Vagina (tissue), 2 donors: ENCODE data around the gene RUVBL1. TPM values are rescaled to one million over a fixed set of nuclear protein-coding genes. Genes with fewer than 3 reads are reported as not detected.

Source experiments
- DNase-seq, 2 donors: peaks; one replicate each; pipeline ENCODE4 v3.0.0-alpha.2; 2017; ENCODE audit errors: extremely low spot score in 2 of 2
- H3K27ac ChIP-seq: fragments of 200-600 bp; sonication (generic); one replicate; pipeline ENCODE4 v1.5.1; 2019
- H3K27me3 ChIP-seq: fragments of 200-600 bp; sonication (generic); one replicate; pipeline ENCODE4 v1.5.1; 2019
- H3K36me3 ChIP-seq, 2 donors: fragments of 200-600 bp; sonication (generic); one replicate each; pipeline ENCODE4 v1.5.1; 2017 to 2019
- H3K4me1 ChIP-seq: fragments of 200-600 bp; sonication (generic); one replicate; pipeline ENCODE4 v1.5.1; 2019
- H3K4me3 ChIP-seq, 2 donors: fragments of 200-600 bp; sonication (generic); 1 replicate in 1 of 2; 2 replicates in 1 of 2; pipeline ENCODE4 v1.5.1; 2016 to 2019
- H3K9me3 ChIP-seq: fragments of 200-600 bp; sonication (generic); one replicate; pipeline ENCODE4 v1.5.1; 2019
- CTCF ChIP-seq, 3 experiments: fragments of 450-650 bp in 2 of 3; fragments of 200-600 bp in 1 of 3; sonication (generic) in 1 of 3; IDR thresholded peaks; one replicate each; pipeline ENCODE4 v1.5.1; 2017 to 2019; ENCODE audit warnings: antibody characterized with exemption in 3 of 3, mild to moderate bottlenecking in 2 of 3, moderate library complexity in 2 of 3
- POLR2A ChIP-seq, 2 donors: fragments of 450-650 bp; IDR thresholded peaks; one replicate each; pipeline ENCODE4 v1.6.1; 2017; ENCODE audit warnings: antibody characterized with exemption in 2 of 2, mild to moderate bottlenecking in 2 of 2, moderate library complexity in 2 of 2
- POLR2AphosphoS5 ChIP-seq, 2 donors: sonication (generic); formaldehyde crosslinking; IDR thresholded peaks; one replicate each; pipeline ENCODE4 v1.9.0; 2017; ENCODE audit warnings: antibody characterized with exemption in 2 of 2, mild to moderate bottlenecking in 2 of 2, low read depth in 1 of 2; ENCODE audit not compliant: insufficient read depth in 1 of 2
- intact Hi-C: fragments of 100-400 bp; cut with DNase I; formaldehyde crosslinking; loops from one replicate; pipeline ENCODE4 v1.15.1; 2023
- total RNA-seq: library from RNA; depleted of rRNA; stranded (reverse); fragments of >200 nt; gene quantifications from one replicate; pipeline ENCODE4 v1.2.3, GENCODE V29; 2016

Gene RUVBL1
- total RNA-seq, 1 donor from 2014 or later, result 26.0 TPM

GRCh38 chr3:128167973-128168674, 44.5 kb upstream of the RUVBL1 start:
- intact Hi-C loops, result no loop called here
- H3K9me3 ChIP-seq, result no peaks in the 10 kb centered on the region
- no peak for DNase-seq
- TF ChIP-seq POLR2A (IDR thresholded peaks at IDR 0.05), result no peak
- no peak for TF ChIP-seq POLR2AphosphoS5 (IDR thresholded peaks at IDR 0.05; ENCODE audit: insufficient read depth in 1 of 2, low read depth in 1 of 2)
- TF ChIP-seq CTCF (IDR thresholded peaks at IDR 0.05), result no peak
- H3K27ac ChIP-seq, result no peak overlapping the region
- no peaks in the 10 kb centered on the region for H3K36me3 ChIP-seq
- no peaks in the 10 kb centered on the region for H3K27me3 ChIP-seq
- no peaks in the 10 kb centered on the region for H3K4me1 ChIP-seq
- H3K4me3 ChIP-seq, result no peak overlapping the region

- Histone ChIP-seq H3K4me3 (no peak overlapping the region), H3K4me1 (no peaks in the 10 kb centered on the region), H3K36me3 (no peaks in the 10 kb centered on the region), H3K27ac (no peak overlapping the region), H3K27me3 (no peaks in the 10 kb centered on the region), H3K9me3 (no peaks in the 10 kb centered on the region)
- no peak for DNase-seq
- intact Hi-C loops, result no loop called here
- TF ChIP-seq POLR2AphosphoS5 (IDR thresholded peaks at IDR 0.05; ENCODE audit: insufficient read depth in 1 of 2, low read depth in 1 of 2) (no peak), POLR2A (IDR thresholded peaks at IDR 0.05) (no peak), CTCF (IDR thresholded peaks at IDR 0.05) (no peak)
Observed at GRCh38 chr3:128167646-128167972, 44.0 kb upstream of the RUVBL1 start.

GRCh38 chr3:128166971-128167453, 43.4 kb upstream of the RUVBL1 start:
- Histone ChIP-seq H3K4me3 (no peak overlapping the region), H3K4me1 (no peaks in the 10 kb centered on the region), H3K27me3 (no peaks in the 10 kb centered on the region), H3K27ac (no peak overlapping the region), H3K36me3 (no peaks in the 10 kb centered on the region), H3K9me3 (no peaks in the 10 kb centered on the region)
- TF ChIP-seq POLR2AphosphoS5 (IDR thresholded peaks at IDR 0.05; ENCODE audit: insufficient read depth in 1 of 2, low read depth in 1 of 2), result no peak
- no peak for TF ChIP-seq CTCF (IDR thresholded peaks at IDR 0.05)
- TF ChIP-seq POLR2A (IDR thresholded peaks at IDR 0.05), result no peak
- intact Hi-C loops, result no loop called here
- DNase-seq, result no peak

- no peak for DNase-seq
- Histone ChIP-seq H3K4me1 (no peaks in the 10 kb centered on the region), H3K9me3 (no peaks in the 10 kb centered on the region), H3K4me3 (no peak overlapping the region), H3K27me3 (no peaks in the 10 kb centered on the region), H3K27ac (no peak overlapping the region), H3K36me3 (no peaks in the 10 kb centered on the region)
- TF ChIP-seq CTCF (IDR thresholded peaks at IDR 0.05) (no peak), POLR2AphosphoS5 (IDR thresholded peaks at IDR 0.05; ENCODE audit: insufficient read depth in 1 of 2, low read depth in 1 of 2) (no peak), POLR2A (IDR thresholded peaks at IDR 0.05) (no peak)
- intact Hi-C loops, result no loop called here
Observed at GRCh38 chr3:128163432-128163831, 39.8 kb upstream of the RUVBL1 start.

GRCh38 chr3:128160661-128161060, 37.0 kb upstream of the RUVBL1 start:
- H3K27me3 ChIP-seq, result no peaks in the 10 kb centered on the region
- H3K36me3 ChIP-seq, result peaks cover 0 to 6% of the 10 kb centered on the region in 2 donors
- H3K27ac ChIP-seq, result no peak overlapping the region
- no peak for DNase-seq
- TF ChIP-seq CTCF (IDR thresholded peaks at IDR 0.05), result no peak
- TF ChIP-seq POLR2AphosphoS5 (IDR thresholded peaks at IDR 0.05; ENCODE audit: insufficient read depth in 1 of 2, low read depth in 1 of 2), result no peak
- TF ChIP-seq POLR2A (IDR thresholded peaks at IDR 0.05), result no peak
- intact Hi-C loops, result no loop called here
- H3K4me1 ChIP-seq, result no peaks in the 10 kb centered on the region
- no peaks in the 10 kb centered on the region for H3K9me3 ChIP-seq
- H3K4me3 ChIP-seq, result no peak overlapping the region
